AG09319 (cell line): ENCODE data around the gene MAGT1.
A peak's percentile ranks its signal among the peaks of the same experiment; 100 is the strongest.
"Not testable (repeated sequence)": the region's sequence is repeated elsewhere in the genome, so short reads cannot be mapped to it uniquely, and the experiment has no call there.

Experiments
- DNase-seq: peaks from one replicate; pipeline ENCODE4 v3.0.0-alpha.2; 2010; ENCODE audit warnings: low read depth; ENCODE audit errors: extremely low read depth
- CTCF ChIP-seq: IDR thresholded peaks from 2 replicates; pipeline ENCODE4 v1.5.1; 2011; ENCODE audit warnings: low read depth, mild to moderate bottlenecking, inconsistent platforms, low read length, moderate library complexity

MAGT1 gene

GRCh38 chrX:77901506-77901905 lies 6.3 kb upstream of the MAGT1 start:
- no peak for DNase-seq

DNA sequence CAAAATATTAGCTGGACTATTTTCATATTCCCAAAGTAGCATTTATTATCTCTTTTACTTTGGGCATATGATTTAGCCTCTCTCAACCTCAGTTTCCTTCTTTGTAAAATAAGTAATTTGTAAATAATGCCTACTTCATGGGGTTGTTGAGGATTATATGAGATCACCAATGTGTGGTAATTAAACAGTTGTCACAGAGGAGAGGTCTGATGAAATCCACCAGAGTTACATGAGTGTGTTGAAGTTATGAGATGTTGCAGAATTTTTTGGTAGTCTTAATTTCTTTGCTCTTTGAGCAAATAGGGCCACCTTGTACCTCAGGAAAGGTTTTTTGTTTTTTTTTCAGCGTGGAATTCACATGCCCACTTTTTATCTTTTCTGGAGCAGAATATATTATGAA lies 5.5 kb upstream of the MAGT1 start:
- no peak for DNase-seq

More at GRCh38 chrX:77901506-77901905, 6.3 kb upstream of the MAGT1 start:
- no peak for TF ChIP-seq CTCF

GRCh38 chrX:77899081-77899828 lies 4.0 kb upstream of the MAGT1 start, which contains the start of gene COX7B:
TSS of gene COX7B (plus strand) at chrX:77899468. CDS start at chrX:77899554, 86 bp downstream.
- TF ChIP-seq CTCF = peak; percentile 49
- DNase-seq = peak; percentile 91

More for the DNA sequence above, 5.5 kb upstream of the MAGT1 start:
- TF ChIP-seq CTCF = no peak

- no peak for TF ChIP-seq CTCF
- no peak for DNase-seq
Measured at GRCh38 chrX:77893713-77894112, 1.5 kb downstream of the MAGT1 start.

- no peak for DNase-seq
- TF ChIP-seq CTCF = no peak
Measured at GRCh38 chrX:77892887-77893286, 2.3 kb downstream of the MAGT1 start.

DNA sequence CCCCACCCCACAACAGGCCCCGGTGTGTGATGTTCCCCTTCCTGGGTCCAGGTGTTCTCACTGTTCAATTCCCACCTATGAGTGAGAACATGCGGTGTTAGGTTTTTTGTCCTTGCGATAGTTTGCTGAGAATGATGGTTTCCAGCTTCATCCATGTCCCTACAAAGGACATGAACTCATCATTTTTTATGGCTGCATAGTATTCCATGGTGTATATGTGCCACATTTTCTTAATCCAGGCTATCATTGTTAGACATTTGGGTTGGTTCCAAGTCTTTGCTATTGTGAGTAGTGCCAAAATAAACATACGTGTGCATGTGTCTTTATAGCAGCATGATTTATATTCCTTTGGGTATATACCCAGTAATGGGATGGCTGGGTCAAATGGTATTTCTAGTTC lies 13.8 kb downstream of the MAGT1 start:
- DNase-seq = not testable (repeated sequence)

DNA sequence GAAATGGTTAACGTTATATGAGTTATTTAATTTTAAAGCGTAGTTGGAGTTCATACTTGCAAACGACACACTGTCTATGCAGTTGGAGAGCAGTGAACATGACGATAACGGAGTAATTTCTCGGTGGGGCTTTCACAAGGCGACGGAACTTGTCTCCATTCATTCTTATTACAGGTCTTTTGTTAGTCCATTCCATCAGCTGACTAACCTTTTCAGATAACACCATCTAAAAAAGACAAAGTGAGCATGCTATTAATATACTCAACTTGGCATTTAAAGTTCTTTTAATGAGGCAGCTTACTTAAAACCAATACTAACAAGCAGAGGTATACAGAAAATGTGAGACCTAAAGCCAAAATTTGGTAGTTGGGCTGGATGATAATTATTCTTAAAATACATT lies 19.9 kb downstream of the MAGT1 start:
- no peak for DNase-seq
- TF ChIP-seq CTCF = no peak

DNA sequence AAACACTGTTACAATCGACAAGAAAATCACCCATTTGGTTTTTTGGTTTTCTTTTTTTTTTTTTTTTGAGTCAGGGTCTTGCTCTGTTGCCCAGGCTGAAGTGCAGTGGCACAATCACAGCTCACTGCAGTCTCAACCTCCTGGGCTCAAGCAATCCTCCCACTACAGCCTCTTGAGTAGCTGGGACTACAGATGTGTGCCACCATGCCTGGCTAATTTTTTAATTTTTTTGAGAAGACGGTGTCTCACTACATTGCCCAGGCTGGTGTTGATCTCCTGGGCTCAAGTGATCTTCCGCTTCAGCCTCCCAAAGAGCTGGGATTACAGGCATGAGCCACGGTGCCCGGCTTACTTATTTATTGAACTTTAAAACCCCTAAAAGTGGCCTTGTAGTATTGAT lies 63.7 kb downstream of the MAGT1 start:
- DNase-seq = not testable (repeated sequence)

- not testable (repeated sequence) for DNase-seq
Measured at GRCh38 chrX:77821989-77822388, 73.2 kb downstream of the MAGT1 start.
